K562 (cell line): Measurements from ENCODE around the gene CST9L. TPM values are rescaled to one million over a fixed set of nuclear protein-coding genes. Genes with fewer than 3 reads are reported as not detected.

Experiments used
- ATAC-seq: fragments of 200-7000 bp; cut with Tn5 transposase; 3 replicates; pipeline ENCODE4 v1.9.1; 2020; ENCODE audit warnings: moderate library complexity
- BruUV-seq: library from RNA; stranded (reverse); fragments of 400-500 nt; replicated peaks from 2 replicates; lab custom pipeline; 2021; lab: Mats Ljungman, UMichigan
- CTCF ChIA-PET: fragments of 300-600 bp; formaldehyde crosslinking; extraction: SDS; loops from one replicate; lab custom pipeline; 2021; ENCODE audit warnings: low intra/inter-chr PET ratio; lab: Yijun Ruan, JAX
- POLR2A ChIA-PET: fragments of 300-600, 350-650 bp; sonication (Branson Sonifier 250); formaldehyde crosslinking; extraction: SDS; loops from one replicate; lab custom pipeline; 2021; ENCODE audit warnings: antibody characterized with exemption, inconsistent platforms; lab: Yijun Ruan, JAX
- DNase-seq, 4 experiments: peaks; one replicate each; pipeline versions ENCODE4 v3.0.0 to v3.0.0-alpha.2; 2011 to 2018; ENCODE audit warnings: low spot score in 3 of 4, mixed read lengths in 3 of 4; ENCODE audit errors: extremely low read depth in 1 of 4
- FAIRE-seq: peaks from 2 replicates; lab custom pipeline; 2011; peaks lifted over from hg19 to GRCh38; lab: Jason Lieb, UNC
- H2AFZ ChIP-seq: 2 replicates; pipeline ENCODE4 v1.6.0; 2011; ENCODE audit warnings: low read depth, low read length, control low read depth, inconsistent platforms
- H3K27ac ChIP-seq: fragments of 200-600 bp; 3 replicates; pipeline ENCODE4 v1.8.0; 2011; ENCODE audit warnings: low read depth, mild to moderate bottlenecking, control low read depth, inconsistent platforms, low read length, moderate library complexity, mixed read lengths; ENCODE audit errors: extremely low read depth
- H3K27me3 ChIP-seq, 2 experiments: fragments of 300-600 bp in 1 of 2; 2 replicates in 1 of 2; 3 replicates in 1 of 2; pipeline versions ENCODE4 v1.6.0 to v1.8.0; 2011; ENCODE audit warnings: inconsistent platforms in 2 of 2, low read length in 2 of 2, mild to moderate bottlenecking in 1 of 2, mixed read lengths in 1 of 2, moderate library complexity in 1 of 2; ENCODE audit not compliant: control insufficient read depth in 2 of 2, insufficient read depth in 2 of 2
- H3K36me3 ChIP-seq: fragments of 300-600 bp; 3 replicates; pipeline ENCODE4 v1.8.0; 2011; ENCODE audit warnings: mild to moderate bottlenecking, low read length, inconsistent platforms; ENCODE audit not compliant: control insufficient read depth, insufficient read depth
- H3K4me1 ChIP-seq, 2 experiments: fragments of 200-600 bp in 1 of 2; replicated peaks in 1 of 2; 2 replicates in 1 of 2; 3 replicates in 1 of 2; pipeline versions ENCODE4 v1.5.1 to v1.8.0; 2011; ENCODE audit warnings: inconsistent platforms in 2 of 2, low read length in 2 of 2, mild to moderate bottlenecking in 1 of 2, mixed read lengths in 1 of 2, moderate library complexity in 1 of 2; ENCODE audit not compliant: control insufficient read depth in 2 of 2, insufficient read depth in 2 of 2
- H3K4me2 ChIP-seq: 2 replicates; pipeline ENCODE4 v1.6.1; 2011; ENCODE audit warnings: low read length, control low read depth, inconsistent platforms, mixed read lengths; ENCODE audit not compliant: insufficient read depth
- H3K4me3 ChIP-seq: fragments of 200-600 bp; sonication (generic), shearing (Covaris generic); 2 replicates; pipeline ENCODE4 v1.5.1; 2016; ENCODE audit warnings: control low read depth, inconsistent platforms
- H3K79me2 ChIP-seq: fragments of 200-600 bp; 3 replicates; pipeline ENCODE4 v1.8.0; 2011; ENCODE audit warnings: low read length, inconsistent platforms; ENCODE audit not compliant: control insufficient read depth, insufficient read depth
- H3K9ac ChIP-seq, 2 experiments: 2 replicates each; pipeline versions ENCODE4 v1.6.0 to v1.6.1; 2011; ENCODE audit warnings: low read depth in 2 of 2, low read length in 2 of 2, control low read depth in 1 of 2, inconsistent platforms in 1 of 2, mild to moderate bottlenecking in 1 of 2, mixed read lengths in 1 of 2; ENCODE audit not compliant: insufficient read depth in 1 of 2
- H3K9me1 ChIP-seq: one replicate; pipeline ENCODE4 v1.6.0; 2011; ENCODE audit warnings: inconsistent platforms, mild to moderate bottlenecking, low read length, moderate library complexity; ENCODE audit not compliant: control insufficient read depth, insufficient read depth
- H3K9me3 ChIP-seq: replicated peaks from 2 replicates; pipeline ENCODE4 v1.5.1; 2011; ENCODE audit warnings: low read depth, low read length, inconsistent platforms; ENCODE audit not compliant: control insufficient read depth, insufficient read depth
- H4K20me1 ChIP-seq: replicated peaks from 2 replicates; pipeline ENCODE4 v1.6.1; 2011; ENCODE audit warnings: low read length, inconsistent platforms, mixed read lengths; ENCODE audit not compliant: control insufficient read depth, insufficient read depth
- TRIM24 ChIP-seq, 2 experiments: fragments of 450-650 bp; IDR thresholded peaks; 2 replicates each; pipeline ENCODE4 v1.6.1; 2016
- TRIM28 ChIP-seq: fragments of 450-650 bp; IDR thresholded peaks from 2 replicates; pipeline ENCODE4 v1.6.1; 2017
- ZNF384 ChIP-seq: IDR thresholded peaks from 2 replicates; pipeline ENCODE4 v1.6.1; 2012; ENCODE audit warnings: low read depth, low read length, improper control_type of control experiment
- WGBS: fragments of 100-300 bp; shearing (Covaris generic); methylation state at CpG from one replicate; pipeline ENCODE4 v1.1.6; 2016; ENCODE audit warnings: low coverage, mixed read lengths; ENCODE audit not compliant: insufficient coverage; ENCODE audit errors: missing lambda C conversion rate; 5-methylcytosine and 5-hydroxymethylcytosine counted together
- in situ Hi-C: fragments of 300-500 bp; cut with MboI; formaldehyde crosslinking; loops from 4 replicates; pipeline ENCODE4 v1.15.0; 2018; ENCODE audit warnings: inconsistent platforms, mixed read lengths
- intact Hi-C: fragments of 100-400 bp; cut with micrococcal nuclease; formaldehyde crosslinking; loops from 2 replicates; pipeline ENCODE4 v1.14.2; 2022
- polyA plus RNA-seq, 8 experiments: library from polyadenylated mRNA; depleted of rRNA in 4 of 8; stranded (reverse) in 5 of 8; unstranded in 3 of 8; fragments of >200 nt; fragmentation: Nextera tagmentation in 2 of 8; fragmentation: Illumina TruSeq in 1 of 8; extraction: Ambion mirVana in 2 of 8; extraction: Trizol in 1 of 8; gene quantifications; 2 replicates each; pipeline versions ENCODE4 v1.2.1 to v1.2.3, GENCODE V29; 2011 to 2014; ENCODE audit warnings: inconsistent platforms in 1 of 8, missing spikeins in 1 of 8
- total RNA-seq, 7 experiments: library from RNA; depleted of rRNA in 6 of 7; stranded (reverse); fragments of >200 nt in 6 of 7; fragmentation: Illumina TruSeq in 2 of 7; extraction: Trizol in 2 of 7; gene quantifications; 2 replicates each; pipeline versions ENCODE4 v1.2.1 to v1.2.3, GENCODE V29; 2011 to 2021; ENCODE audit warnings: low replicate concordance in 1 of 7
- TF ChIP-seq, protein P1 (sequence below): fragments of 200-800 bp; sonication (Bioruptor generic); IDR thresholded peaks from 2 replicates; pipeline ENCODE4 v1.6.1; 2016; ENCODE audit warnings: missing genetic modification characterization, missing compliant biosample characterization
- TF ChIP-seq, protein P2 (sequence below): sonication (generic); formaldehyde crosslinking; IDR thresholded peaks from 2 replicates; pipeline ENCODE4 v1.8.1; 2023; ENCODE audit warnings: missing genetic modification reagents, mild to moderate bottlenecking, borderline replicate concordance

The CST9L gene
- total and polyA plus RNA-seq, 9 of the 15 experiments (the other 6 are each of a cell fraction or from before 2014, with no cell fraction given), result not detected

- DNase-seq (no peak), ATAC-seq (no peak), FAIRE-seq (no peak)
- no peak overlapping the region for H3K27ac ChIP-seq
- WGBS, result 0% methylated on average over 4 of the region's 4 CpGs
- H4K20me1 ChIP-seq, result 0 out of 2 replicates have a peak, but pooled peaks cover 3% of the 10 kb centered on the region
- no peaks in the 10 kb centered on the region for H3K4me1 ChIP-seq
- no peaks in the 10 kb centered on the region for H3K9me1 ChIP-seq
- no peaks in the 10 kb centered on the region for H3K9me3 ChIP-seq
- H3K79me2 ChIP-seq, result no peaks in the 10 kb centered on the region
- ChIA-PET POLR2A (no interaction called here), CTCF (no interaction called here)
- no peak overlapping the region for H3K4me3 ChIP-seq
- in situ Hi-C loops, result no loop called here
- H2AFZ ChIP-seq, result no peak overlapping the region
- TF ChIP-seq TRIM28 (no peak), TRIM24 (IDR thresholded peaks at IDR 0.05) (no peak), ZNF384 (no peak)
- TF ChIP-seq, protein P1, sequence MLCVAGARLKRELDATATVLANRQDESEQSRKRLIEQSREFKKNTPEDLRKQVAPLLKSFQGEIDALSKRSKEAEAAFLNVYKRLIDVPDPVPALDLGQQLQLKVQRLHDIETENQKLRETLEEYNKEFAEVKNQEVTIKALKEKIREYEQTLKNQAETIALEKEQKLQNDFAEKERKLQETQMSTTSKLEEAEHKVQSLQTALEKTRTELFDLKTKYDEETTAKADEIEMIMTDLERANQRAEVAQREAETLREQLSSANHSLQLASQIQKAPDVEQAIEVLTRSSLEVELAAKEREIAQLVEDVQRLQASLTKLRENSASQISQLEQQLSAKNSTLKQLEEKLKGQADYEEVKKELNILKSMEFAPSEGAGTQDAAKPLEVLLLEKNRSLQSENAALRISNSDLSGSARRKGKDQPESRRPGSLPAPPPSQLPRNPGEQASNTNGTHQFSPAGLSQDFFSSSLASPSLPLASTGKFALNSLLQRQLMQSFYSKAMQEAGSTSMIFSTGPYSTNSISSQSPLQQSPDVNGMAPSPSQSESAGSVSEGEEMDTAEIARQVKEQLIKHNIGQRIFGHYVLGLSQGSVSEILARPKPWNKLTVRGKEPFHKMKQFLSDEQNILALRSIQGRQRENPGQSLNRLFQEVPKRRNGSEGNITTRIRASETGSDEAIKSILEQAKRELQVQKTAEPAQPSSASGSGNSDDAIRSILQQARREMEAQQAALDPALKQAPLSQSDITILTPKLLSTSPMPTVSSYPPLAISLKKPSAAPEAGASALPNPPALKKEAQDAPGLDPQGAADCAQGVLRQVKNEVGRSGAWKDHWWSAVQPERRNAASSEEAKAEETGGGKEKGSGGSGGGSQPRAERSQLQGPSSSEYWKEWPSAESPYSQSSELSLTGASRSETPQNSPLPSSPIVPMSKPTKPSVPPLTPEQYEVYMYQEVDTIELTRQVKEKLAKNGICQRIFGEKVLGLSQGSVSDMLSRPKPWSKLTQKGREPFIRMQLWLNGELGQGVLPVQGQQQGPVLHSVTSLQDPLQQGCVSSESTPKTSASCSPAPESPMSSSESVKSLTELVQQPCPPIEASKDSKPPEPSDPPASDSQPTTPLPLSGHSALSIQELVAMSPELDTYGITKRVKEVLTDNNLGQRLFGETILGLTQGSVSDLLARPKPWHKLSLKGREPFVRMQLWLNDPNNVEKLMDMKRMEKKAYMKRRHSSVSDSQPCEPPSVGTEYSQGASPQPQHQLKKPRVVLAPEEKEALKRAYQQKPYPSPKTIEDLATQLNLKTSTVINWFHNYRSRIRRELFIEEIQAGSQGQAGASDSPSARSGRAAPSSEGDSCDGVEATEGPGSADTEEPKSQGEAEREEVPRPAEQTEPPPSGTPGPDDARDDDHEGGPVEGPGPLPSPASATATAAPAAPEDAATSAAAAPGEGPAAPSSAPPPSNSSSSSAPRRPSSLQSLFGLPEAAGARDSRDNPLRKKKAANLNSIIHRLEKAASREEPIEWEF, result no peak
- TF ChIP-seq, protein P2, sequence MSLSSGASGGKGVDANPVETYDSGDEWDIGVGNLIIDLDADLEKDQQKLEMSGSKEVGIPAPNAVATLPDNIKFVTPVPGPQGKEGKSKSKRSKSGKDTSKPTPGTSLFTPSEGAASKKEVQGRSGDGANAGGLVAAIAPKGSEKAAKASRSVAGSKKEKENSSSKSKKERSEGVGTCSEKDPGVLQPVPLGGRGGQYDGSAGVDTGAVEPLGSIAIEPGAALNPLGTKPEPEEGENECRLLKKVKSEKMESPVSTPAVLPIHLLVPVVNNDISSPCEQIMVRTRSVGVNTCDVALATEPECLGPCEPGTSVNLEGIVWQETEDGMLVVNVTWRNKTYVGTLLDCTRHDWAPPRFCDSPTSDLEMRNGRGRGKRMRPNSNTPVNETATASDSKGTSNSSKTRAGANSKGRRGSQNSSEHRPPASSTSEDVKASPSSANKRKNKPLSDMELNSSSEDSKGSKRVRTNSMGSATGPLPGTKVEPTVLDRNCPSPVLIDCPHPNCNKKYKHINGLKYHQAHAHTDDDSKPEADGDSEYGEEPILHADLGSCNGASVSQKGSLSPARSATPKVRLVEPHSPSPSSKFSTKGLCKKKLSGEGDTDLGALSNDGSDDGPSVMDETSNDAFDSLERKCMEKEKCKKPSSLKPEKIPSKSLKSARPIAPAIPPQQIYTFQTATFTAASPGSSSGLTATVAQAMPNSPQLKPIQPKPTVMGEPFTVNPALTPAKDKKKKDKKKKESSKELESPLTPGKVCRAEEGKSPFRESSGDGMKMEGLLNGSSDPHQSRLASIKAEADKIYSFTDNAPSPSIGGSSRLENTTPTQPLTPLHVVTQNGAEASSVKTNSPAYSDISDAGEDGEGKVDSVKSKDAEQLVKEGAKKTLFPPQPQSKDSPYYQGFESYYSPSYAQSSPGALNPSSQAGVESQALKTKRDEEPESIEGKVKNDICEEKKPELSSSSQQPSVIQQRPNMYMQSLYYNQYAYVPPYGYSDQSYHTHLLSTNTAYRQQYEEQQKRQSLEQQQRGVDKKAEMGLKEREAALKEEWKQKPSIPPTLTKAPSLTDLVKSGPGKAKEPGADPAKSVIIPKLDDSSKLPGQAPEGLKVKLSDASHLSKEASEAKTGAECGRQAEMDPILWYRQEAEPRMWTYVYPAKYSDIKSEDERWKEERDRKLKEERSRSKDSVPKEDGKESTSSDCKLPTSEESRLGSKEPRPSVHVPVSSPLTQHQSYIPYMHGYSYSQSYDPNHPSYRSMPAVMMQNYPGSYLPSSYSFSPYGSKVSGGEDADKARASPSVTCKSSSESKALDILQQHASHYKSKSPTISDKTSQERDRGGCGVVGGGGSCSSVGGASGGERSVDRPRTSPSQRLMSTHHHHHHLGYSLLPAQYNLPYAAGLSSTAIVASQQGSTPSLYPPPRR (CRISPR knock-in tag), result no peak
- no peak overlapping the region for H3K4me2 ChIP-seq
- intact Hi-C loops, result no loop called here
- no TSS peak for BruUV-seq
- H3K9ac ChIP-seq, result no peak overlapping the region
- no peaks in the 10 kb centered on the region for H3K36me3 ChIP-seq
- no peaks in the 10 kb centered on the region; a peak in 1 of 5 replicates for H3K27me3 ChIP-seq
Observed at GRCh38 chr20:23601715-23602114, 33.4 kb upstream of the CST9L start.
